ENCODE measurements around the gene TMEM101. TPM values are rescaled to one million over a fixed set of nuclear protein-coding genes. Genes with fewer than 3 reads are reported as not detected.
A peak's percentile ranks its signal among the peaks of the same experiment; 100 is the strongest.

The TMEM101 gene
- total RNA-seq, 1 experiment from 2014 or later, result 32.1 TPM

DNA sequence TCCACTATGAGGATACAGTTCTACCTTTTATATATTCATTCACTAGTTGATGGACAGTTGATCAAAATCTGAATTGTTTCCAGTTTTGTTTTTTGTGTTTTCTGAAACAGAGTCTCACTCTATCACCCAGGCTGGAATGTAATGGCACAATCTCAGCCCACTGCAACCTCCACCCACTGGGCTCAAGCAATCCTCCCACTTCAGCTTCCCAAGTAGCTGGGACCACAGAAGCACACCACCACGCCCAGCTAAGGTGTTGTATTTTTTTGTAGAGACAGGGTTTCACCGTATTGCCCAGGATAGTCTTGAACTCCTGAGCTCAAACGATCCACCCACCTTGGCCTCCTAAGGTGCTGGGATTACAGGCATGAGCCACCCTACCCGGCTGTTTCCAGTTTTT lies 30.7 kb upstream of the TMEM101 start (continued):
- TF ChIP-seq, protein P1, sequence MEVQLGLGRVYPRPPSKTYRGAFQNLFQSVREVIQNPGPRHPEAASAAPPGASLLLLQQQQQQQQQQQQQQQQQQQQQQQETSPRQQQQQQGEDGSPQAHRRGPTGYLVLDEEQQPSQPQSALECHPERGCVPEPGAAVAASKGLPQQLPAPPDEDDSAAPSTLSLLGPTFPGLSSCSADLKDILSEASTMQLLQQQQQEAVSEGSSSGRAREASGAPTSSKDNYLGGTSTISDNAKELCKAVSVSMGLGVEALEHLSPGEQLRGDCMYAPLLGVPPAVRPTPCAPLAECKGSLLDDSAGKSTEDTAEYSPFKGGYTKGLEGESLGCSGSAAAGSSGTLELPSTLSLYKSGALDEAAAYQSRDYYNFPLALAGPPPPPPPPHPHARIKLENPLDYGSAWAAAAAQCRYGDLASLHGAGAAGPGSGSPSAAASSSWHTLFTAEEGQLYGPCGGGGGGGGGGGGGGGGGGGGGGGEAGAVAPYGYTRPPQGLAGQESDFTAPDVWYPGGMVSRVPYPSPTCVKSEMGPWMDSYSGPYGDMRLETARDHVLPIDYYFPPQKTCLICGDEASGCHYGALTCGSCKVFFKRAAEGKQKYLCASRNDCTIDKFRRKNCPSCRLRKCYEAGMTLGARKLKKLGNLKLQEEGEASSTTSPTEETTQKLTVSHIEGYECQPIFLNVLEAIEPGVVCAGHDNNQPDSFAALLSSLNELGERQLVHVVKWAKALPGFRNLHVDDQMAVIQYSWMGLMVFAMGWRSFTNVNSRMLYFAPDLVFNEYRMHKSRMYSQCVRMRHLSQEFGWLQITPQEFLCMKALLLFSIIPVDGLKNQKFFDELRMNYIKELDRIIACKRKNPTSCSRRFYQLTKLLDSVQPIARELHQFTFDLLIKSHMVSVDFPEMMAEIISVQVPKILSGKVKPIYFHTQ (CRISPR knock-in tag; IDR thresholded peaks at IDR 0.05), result no peak
- TF ChIP-seq SP1 (CRISPR knock-in tag; conservative IDR thresholded peaks at IDR 0.05), result no peak

DNA sequence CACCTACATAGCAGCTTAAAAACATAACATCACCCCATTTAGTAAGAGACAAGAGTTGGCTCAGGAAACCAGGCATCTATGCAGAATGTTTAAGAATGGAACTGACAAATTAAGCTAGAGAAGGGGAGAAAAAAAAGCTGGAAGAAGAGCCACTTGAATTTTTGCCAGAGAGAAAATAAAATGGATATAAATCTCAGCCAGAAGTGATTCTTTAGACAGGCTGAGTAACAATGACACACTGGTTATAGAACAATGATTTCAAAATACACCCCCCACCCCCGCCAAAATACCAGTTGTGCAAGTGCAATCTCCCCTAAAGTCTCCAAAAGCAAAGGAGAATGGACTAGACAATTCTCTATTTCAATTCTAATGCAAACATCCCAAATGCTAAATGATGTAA lies 29.3 kb upstream of the TMEM101 start:
- TF ChIP-seq GABPB1 (CRISPR knock-in tag; IDR thresholded peaks at IDR 0.05) (no peak), SOX15 (CRISPR knock-in tag; IDR thresholded peaks at IDR 0.05) (no peak), ZNF263 (CRISPR knock-in tag; IDR thresholded peaks at IDR 0.05; ENCODE audit: low read depth) (no peak), MYBL2 (CRISPR knock-in tag; IDR thresholded peaks at IDR 0.05) (no peak), TEAD4 (CRISPR knock-in tag; IDR thresholded peaks at IDR 0.05) (no peak), HMGA2 (CRISPR knock-in tag; IDR thresholded peaks at IDR 0.05) (no peak), NFATC4 (CRISPR knock-in tag; IDR thresholded peaks at IDR 0.05) (no peak), NR1H2 (CRISPR knock-in tag; IDR thresholded peaks at IDR 0.05) (no peak), GRHL2 (CRISPR knock-in tag; IDR thresholded peaks at IDR 0.05; ENCODE audit: insufficient replicate concordance, severe bottlenecking) (no peak), SP1 (CRISPR knock-in tag; conservative IDR thresholded peaks at IDR 0.05) (no peak), TP53 (CRISPR knock-in tag; IDR thresholded peaks at IDR 0.05) (no peak)
- TF ChIP-seq, protein P2, sequence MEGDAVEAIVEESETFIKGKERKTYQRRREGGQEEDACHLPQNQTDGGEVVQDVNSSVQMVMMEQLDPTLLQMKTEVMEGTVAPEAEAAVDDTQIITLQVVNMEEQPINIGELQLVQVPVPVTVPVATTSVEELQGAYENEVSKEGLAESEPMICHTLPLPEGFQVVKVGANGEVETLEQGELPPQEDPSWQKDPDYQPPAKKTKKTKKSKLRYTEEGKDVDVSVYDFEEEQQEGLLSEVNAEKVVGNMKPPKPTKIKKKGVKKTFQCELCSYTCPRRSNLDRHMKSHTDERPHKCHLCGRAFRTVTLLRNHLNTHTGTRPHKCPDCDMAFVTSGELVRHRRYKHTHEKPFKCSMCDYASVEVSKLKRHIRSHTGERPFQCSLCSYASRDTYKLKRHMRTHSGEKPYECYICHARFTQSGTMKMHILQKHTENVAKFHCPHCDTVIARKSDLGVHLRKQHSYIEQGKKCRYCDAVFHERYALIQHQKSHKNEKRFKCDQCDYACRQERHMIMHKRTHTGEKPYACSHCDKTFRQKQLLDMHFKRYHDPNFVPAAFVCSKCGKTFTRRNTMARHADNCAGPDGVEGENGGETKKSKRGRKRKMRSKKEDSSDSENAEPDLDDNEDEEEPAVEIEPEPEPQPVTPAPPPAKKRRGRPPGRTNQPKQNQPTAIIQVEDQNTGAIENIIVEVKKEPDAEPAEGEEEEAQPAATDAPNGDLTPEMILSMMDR (IDR thresholded peaks at IDR 0.05), result no peak
- TF ChIP-seq, protein P3, sequence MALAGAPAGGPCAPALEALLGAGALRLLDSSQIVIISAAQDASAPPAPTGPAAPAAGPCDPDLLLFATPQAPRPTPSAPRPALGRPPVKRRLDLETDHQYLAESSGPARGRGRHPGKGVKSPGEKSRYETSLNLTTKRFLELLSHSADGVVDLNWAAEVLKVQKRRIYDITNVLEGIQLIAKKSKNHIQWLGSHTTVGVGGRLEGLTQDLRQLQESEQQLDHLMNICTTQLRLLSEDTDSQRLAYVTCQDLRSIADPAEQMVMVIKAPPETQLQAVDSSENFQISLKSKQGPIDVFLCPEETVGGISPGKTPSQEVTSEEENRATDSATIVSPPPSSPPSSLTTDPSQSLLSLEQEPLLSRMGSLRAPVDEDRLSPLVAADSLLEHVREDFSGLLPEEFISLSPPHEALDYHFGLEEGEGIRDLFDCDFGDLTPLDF (CRISPR knock-in tag; IDR thresholded peaks at IDR 0.05), result no peak
- TF ChIP-seq, protein P4, sequence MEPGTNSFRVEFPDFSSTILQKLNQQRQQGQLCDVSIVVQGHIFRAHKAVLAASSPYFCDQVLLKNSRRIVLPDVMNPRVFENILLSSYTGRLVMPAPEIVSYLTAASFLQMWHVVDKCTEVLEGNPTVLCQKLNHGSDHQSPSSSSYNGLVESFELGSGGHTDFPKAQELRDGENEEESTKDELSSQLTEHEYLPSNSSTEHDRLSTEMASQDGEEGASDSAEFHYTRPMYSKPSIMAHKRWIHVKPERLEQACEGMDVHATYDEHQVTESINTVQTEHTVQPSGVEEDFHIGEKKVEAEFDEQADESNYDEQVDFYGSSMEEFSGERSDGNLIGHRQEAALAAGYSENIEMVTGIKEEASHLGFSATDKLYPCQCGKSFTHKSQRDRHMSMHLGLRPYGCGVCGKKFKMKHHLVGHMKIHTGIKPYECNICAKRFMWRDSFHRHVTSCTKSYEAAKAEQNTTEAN (CRISPR knock-in tag; IDR thresholded peaks at IDR 0.05), result no peak
- TF ChIP-seq, protein P5, sequence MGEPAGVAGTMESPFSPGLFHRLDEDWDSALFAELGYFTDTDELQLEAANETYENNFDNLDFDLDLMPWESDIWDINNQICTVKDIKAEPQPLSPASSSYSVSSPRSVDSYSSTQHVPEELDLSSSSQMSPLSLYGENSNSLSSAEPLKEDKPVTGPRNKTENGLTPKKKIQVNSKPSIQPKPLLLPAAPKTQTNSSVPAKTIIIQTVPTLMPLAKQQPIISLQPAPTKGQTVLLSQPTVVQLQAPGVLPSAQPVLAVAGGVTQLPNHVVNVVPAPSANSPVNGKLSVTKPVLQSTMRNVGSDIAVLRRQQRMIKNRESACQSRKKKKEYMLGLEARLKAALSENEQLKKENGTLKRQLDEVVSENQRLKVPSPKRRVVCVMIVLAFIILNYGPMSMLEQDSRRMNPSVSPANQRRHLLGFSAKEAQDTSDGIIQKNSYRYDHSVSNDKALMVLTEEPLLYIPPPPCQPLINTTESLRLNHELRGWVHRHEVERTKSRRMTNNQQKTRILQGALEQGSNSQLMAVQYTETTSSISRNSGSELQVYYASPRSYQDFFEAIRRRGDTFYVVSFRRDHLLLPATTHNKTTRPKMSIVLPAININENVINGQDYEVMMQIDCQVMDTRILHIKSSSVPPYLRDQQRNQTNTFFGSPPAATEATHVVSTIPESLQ (CRISPR knock-in tag; IDR thresholded peaks at IDR 0.05), result no peak
- TF ChIP-seq, protein P6, sequence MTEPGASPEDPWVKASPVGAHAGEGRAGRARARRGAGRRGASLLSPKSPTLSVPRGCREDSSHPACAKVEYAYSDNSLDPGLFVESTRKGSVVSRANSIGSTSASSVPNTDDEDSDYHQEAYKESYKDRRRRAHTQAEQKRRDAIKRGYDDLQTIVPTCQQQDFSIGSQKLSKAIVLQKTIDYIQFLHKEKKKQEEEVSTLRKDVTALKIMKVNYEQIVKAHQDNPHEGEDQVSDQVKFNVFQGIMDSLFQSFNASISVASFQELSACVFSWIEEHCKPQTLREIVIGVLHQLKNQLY (CRISPR knock-in tag; IDR thresholded peaks at IDR 0.05), result no peak
- TF ChIP-seq, protein P7, sequence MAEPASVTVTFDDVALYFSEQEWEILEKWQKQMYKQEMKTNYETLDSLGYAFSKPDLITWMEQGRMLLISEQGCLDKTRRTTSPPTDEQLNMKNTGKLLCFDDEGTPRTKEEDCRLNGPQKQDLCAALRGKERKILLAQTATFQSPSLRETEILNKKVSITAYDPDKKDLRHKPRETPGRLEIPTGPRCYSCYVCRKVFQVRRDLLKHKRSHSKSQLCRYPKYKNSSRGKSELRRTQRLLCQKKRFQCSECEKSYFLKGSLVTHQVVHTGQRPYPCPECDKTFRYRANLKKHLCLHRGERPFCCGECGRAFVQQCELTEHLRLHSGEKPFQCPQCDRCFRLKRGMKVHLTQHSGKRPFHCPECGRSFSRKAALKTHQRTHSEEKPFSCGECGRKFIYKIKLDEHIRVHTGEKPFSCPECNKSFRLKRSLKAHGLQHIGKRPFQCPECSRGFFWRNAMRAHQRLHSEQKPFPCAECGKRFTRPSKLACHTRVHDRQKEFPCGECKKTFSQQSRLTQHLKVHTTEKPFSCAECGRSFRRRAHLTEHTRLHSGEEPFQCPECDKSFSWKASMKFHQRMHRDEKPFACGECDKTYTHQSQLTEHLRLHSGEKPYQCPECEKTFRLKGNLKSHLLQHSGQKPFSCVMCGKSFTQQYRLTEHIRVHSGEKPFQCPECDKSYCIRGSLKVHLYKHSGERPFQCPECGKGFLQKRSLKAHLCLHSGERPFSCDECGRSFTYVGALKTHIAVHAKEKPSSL (CRISPR knock-in tag; conservative IDR thresholded peaks at IDR 0.05), result no peak
- 0 out of 2 replicates have a peak, but pooled peaks cover 3% of the 10 kb centered on the region for H3K9me3 Mint-ChIP-seq
- peaks cover 16% of the 10 kb centered on the region for H3K4me1 Mint-ChIP-seq
- ChIA-PET POLR2A (interaction anchor here (0.6 to 0.7 kb wide), 3 partner anchors 12 to 1912 kb away, joined by 3 read pairs; no protein-coding TSS in a partner anchor), CTCF (interaction anchor here (0.6 to 4.2 kb wide), 9 partner anchors 30 to 560 kb away, joined by 3 to 30 read pairs (median 4); partner anchors contain the start of gene DHX8)
- H3K27me3 Mint-ChIP-seq (ENCODE audit: low read depth), result no peaks in the 10 kb centered on the region
- ATAC-seq (no peak), DNase-seq (ENCODE audit: low spot score) (no peak)
- peak overlapping the region; percentile 70 for H3K27ac Mint-ChIP-seq
- no peak overlapping the region for H3K4me3 Mint-ChIP-seq
- peaks cover 28% of the 10 kb centered on the region for H3K36me3 Mint-ChIP-seq

Data from WTC11 (cell line).